EL (cell line): ENCODE results near the gene SEPTIN1.
"Not testable (repeated sequence)": the region's sequence is repeated elsewhere in the genome, so short reads cannot be mapped to it uniquely, and the experiment has no call there.

Experiments used
- DNase-seq: peaks from one replicate; pipeline ENCODE4 v3.0.0-alpha.2; 2016

SEPTIN1 gene

DNA sequence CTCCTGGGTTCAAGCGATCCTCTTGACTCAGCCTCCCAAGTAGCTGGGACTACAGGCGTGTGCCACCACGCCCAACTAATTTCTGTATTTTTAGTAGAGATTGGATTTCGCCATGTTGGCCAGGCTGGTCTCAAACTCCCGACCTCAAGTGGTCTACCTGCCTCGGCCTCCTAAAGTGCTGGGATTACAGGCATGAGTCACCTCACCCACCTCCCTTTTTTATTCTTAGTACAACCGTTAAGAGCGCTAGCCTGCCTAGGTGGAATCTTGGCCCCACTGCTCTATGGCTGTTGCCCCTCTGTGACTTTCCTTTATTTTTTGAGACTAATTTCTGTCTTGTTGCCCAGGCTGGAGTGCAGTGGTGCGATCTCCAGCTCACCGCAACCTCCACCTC, 44.4 kb downstream of the SEPTIN1 start:
- DNase-seq: not testable (repeated sequence)

- peak; percentile 55 for DNase-seq
Measured at GRCh38 chr16:30335598-30336474, 46.5 kb downstream of the SEPTIN1 start.

- peak; percentile 79 for DNase-seq
Measured at GRCh38 chr16:30335028-30335597, 47.2 kb downstream of the SEPTIN1 start.

DNA sequence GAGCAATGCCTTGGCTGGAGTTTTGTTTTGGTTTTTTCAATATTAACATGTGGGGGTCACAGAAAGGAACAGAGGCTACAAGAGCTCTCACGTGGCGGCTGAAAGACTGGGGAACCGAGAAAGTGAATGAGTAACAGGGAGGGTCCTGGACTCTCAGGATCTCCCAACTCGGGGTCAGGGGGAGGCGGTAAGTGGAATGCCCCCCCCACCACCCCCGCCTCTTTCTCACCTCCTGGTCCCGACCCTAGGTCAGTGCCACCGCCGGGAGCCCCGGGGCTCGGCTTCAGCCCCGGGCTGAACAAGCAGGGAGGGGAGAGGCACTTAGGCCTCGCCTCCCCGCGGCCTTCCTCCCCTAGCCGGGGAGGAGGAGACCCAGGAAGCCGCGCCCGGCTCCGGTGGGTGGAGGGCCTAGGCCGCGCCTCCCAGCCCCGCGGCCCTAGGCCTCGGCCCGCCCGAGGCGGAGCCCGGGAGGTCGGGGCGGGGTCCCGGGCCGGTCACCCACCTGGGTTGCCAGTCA, 47.8 kb downstream of the SEPTIN1 start:
- DNase-seq: peak; percentile 83
